Left lung (tissue), 10 donors: ENCODE data around the gene CHCHD3. TPM values are rescaled to one million over a fixed set of nuclear protein-coding genes. Genes with fewer than 3 reads are reported as not detected.

Experiments used
- ATAC-seq: fragments of 200-7000 bp; cut with Tn5 transposase; one replicate; pipeline ENCODE4 v1.9.1; 2020; ENCODE audit warnings: moderate library complexity
- DNase-seq, 4 donors: peaks; one replicate each; pipeline ENCODE4 v3.0.0-alpha.2; 2013 to 2020
- H3K27ac ChIP-seq, 2 donors: fragments of 200-600 bp; sonication (generic) in 1 of 2; one replicate each; pipeline versions ENCODE4 v1.5.0 to v1.8.0; 2020 to 2021
- H3K27me3 ChIP-seq, 2 donors: fragments of 200-600 bp; sonication (generic) in 1 of 2; one replicate each; pipeline versions ENCODE4 v1.5.0 to v1.8.0; 2020 to 2021
- H3K36me3 ChIP-seq, 2 donors: fragments of 200-600 bp; sonication (generic) in 1 of 2; one replicate each; pipeline versions ENCODE4 v1.5.0 to v1.8.0; 2020 to 2021
- H3K4me1 ChIP-seq, 2 donors: fragments of 200-600 bp; one replicate each; pipeline ENCODE4 v1.8.0; 2021
- H3K4me3 ChIP-seq, 2 donors: fragments of 200-600 bp; sonication (generic) in 1 of 2; one replicate each; pipeline versions ENCODE4 v1.5.0 to v1.8.0; 2020 to 2021; ENCODE audit warnings: mild to moderate bottlenecking in 1 of 2
- H3K9me3 ChIP-seq, 2 donors: fragments of 200-600 bp; sonication (generic) in 1 of 2; one replicate each; pipeline versions ENCODE4 v1.5.0 to v1.8.0; 2020 to 2021
- intact Hi-C, 2 donors: fragments of 100-400 bp; cut with DNase I; formaldehyde crosslinking; loops; one replicate each; pipeline versions ENCODE4 v1.11.2 to v1.14.2; 2022
- polyA plus RNA-seq, 6 donors: library from polyadenylated mRNA; unstranded; fragments of 120-200 nt; gene quantifications; one replicate each; pipeline ENCODE4 v1.2.1, GENCODE V29; 2013; ENCODE audit not compliant: insufficient read length in 6 of 6
- total RNA-seq, 2 donors: library from RNA; stranded (reverse); fragmentation: NEBNext Ultra II Directional; extraction: Animal tissue kit (Norgen Biotek cat#: 25700); gene quantifications; one replicate each; pipeline ENCODE4 v1.2.1, GENCODE V29; 2021
- TF ChIP-seq, protein P1 (sequence below), 2 donors: fragments of 200-600 bp; sonication (generic) in 1 of 2; IDR thresholded peaks; one replicate each; pipeline versions ENCODE4 v1.5.0 to v1.8.0; 2021; ENCODE audit warnings: antibody characterized with exemption in 2 of 2
- donor health status: DM: no; HTN: yes; CAD: no.
- donor health status: DM: no; HTN: no; CAD: no.

CHCHD3 gene
- total and polyA plus RNA-seq, 8 donors, result 45.4 to 58.9 (median 54.5) TPM

DNA sequence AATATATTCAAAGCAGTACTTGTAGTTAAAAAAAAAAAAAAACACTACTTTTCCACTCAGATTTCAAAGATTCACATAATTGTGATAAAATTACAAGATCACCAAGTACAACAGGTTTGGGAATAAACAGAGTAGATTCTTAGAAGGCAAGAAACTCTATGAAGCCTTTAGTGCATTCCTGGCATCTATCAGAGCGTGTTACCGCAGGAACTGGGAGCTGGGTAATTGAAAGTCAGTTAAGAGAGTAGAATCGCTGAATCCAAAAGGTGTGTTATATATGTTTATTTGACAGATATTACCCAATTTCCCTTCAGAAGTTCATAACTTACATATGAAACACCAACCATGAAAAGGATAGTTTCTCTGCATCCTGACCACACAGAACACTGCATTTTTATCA, 346.4 kb downstream of the CHCHD3 start:
- H3K27ac ChIP-seq, result no peak overlapping the region
- no peak overlapping the region for H3K4me3 ChIP-seq
- H3K9me3 ChIP-seq, result no peaks in the 10 kb centered on the region
- H3K36me3 ChIP-seq, result no peaks in the 10 kb centered on the region
- no peaks in the 10 kb centered on the region for H3K4me1 ChIP-seq
- DNase-seq (no peak), ATAC-seq (no peak)
- TF ChIP-seq, protein P1, sequence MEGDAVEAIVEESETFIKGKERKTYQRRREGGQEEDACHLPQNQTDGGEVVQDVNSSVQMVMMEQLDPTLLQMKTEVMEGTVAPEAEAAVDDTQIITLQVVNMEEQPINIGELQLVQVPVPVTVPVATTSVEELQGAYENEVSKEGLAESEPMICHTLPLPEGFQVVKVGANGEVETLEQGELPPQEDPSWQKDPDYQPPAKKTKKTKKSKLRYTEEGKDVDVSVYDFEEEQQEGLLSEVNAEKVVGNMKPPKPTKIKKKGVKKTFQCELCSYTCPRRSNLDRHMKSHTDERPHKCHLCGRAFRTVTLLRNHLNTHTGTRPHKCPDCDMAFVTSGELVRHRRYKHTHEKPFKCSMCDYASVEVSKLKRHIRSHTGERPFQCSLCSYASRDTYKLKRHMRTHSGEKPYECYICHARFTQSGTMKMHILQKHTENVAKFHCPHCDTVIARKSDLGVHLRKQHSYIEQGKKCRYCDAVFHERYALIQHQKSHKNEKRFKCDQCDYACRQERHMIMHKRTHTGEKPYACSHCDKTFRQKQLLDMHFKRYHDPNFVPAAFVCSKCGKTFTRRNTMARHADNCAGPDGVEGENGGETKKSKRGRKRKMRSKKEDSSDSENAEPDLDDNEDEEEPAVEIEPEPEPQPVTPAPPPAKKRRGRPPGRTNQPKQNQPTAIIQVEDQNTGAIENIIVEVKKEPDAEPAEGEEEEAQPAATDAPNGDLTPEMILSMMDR (IDR thresholded peaks at IDR 0.05), result no peak
- H3K27me3 ChIP-seq, result no peaks in the 10 kb centered on the region
- intact Hi-C loops, result no loop called here

Other genes with a start within 250 kb of the CHCHD3 start
- 10 to 100 TPM; 68.0 to 79.4 TPM for gene EXOC4, start 171.0 kb upstream of the CHCHD3 start, total RNA-seq
- gene EXOC4, start 171.0 kb upstream of the CHCHD3 start, polyA plus RNA-seq, result 10 to 100 TPM; 52.5 to 70.3 (median 60.8) TPM